WTC11 (cell line): Measurements from ENCODE around the gene MUC3A. TPM values are rescaled to one million over a fixed set of nuclear protein-coding genes. Genes with fewer than 3 reads are reported as not detected.

Experiments
- ATAC-seq: fragments of 200-7000 bp; cut with Tn5 transposase; 2 replicates; pipeline ENCODE4 v1.10.0; 2021; ENCODE audit warnings: mild to moderate bottlenecking, moderate library complexity
- CTCF ChIA-PET: fragments of 300-600 bp; sonication (Branson Sonifier 250); formaldehyde crosslinking; loops from one replicate; lab custom pipeline; 2021; ENCODE audit warnings: antibody characterized with exemption; lab: Charles Lee
- POLR2A ChIA-PET: fragments of 350-600 bp; sonication (Branson Sonifier 250); formaldehyde crosslinking; loops from one replicate; lab custom pipeline; 2021; ENCODE audit warnings: antibody characterized with exemption; lab: Charles Lee
- DNase-seq: peaks from one replicate; pipeline ENCODE4 v3.0.0; 2021; ENCODE audit warnings: low spot score
- H3K27ac Mint-ChIP-seq: 2 replicates; pipeline ENCODE4 v1.8.0; 2021; ENCODE audit warnings: mixed read lengths
- H3K27me3 Mint-ChIP-seq: 2 replicates; pipeline ENCODE4 v1.8.0; 2021; ENCODE audit warnings: low read depth, mild to moderate bottlenecking, moderate library complexity, mixed read lengths
- H3K36me3 Mint-ChIP-seq: 2 replicates; pipeline ENCODE4 v1.8.0; 2021; ENCODE audit warnings: mixed read lengths
- H3K4me1 Mint-ChIP-seq: 2 replicates; pipeline ENCODE4 v1.8.0; 2022; ENCODE audit warnings: mixed read lengths
- H3K4me3 Mint-ChIP-seq: 2 replicates; pipeline ENCODE4 v1.8.0; 2021; ENCODE audit warnings: mild to moderate bottlenecking, moderate library complexity, mixed read lengths
- H3K9me3 Mint-ChIP-seq: 2 replicates; pipeline ENCODE4 v1.8.0; 2021; ENCODE audit warnings: mixed read lengths
- ARID4B ChIP-seq: sonication (generic); formaldehyde crosslinking; IDR thresholded peaks from 2 replicates; pipeline ENCODE4 v1.8.0; 2023; ENCODE audit warnings: missing genetic modification reagents, mild to moderate bottlenecking, borderline replicate concordance
- CBFB ChIP-seq: sonication (generic); formaldehyde crosslinking; IDR thresholded peaks from 2 replicates; pipeline ENCODE4 v1.8.1; 2022; ENCODE audit warnings: mild to moderate bottlenecking, low read depth, missing genetic modification reagents
- CREB1 ChIP-seq: sonication (generic); formaldehyde crosslinking; IDR thresholded peaks from 2 replicates; pipeline ENCODE4 v1.8.0; 2023; ENCODE audit warnings: mild to moderate bottlenecking, missing genetic modification reagents
- CTCF ChIP-seq: fragments of 200-600 bp; IDR thresholded peaks from 2 replicates; pipeline ENCODE4 v1.8.0; 2022; ENCODE audit warnings: antibody characterized with exemption
- ETV6 ChIP-seq: sonication (generic); formaldehyde crosslinking; IDR thresholded peaks from 2 replicates; pipeline ENCODE4 v1.8.1; 2022; ENCODE audit warnings: mild to moderate bottlenecking, missing genetic modification reagents
- FOXP1 ChIP-seq: sonication (generic); formaldehyde crosslinking; IDR thresholded peaks from 2 replicates; pipeline ENCODE4 v1.8.0; 2022; ENCODE audit warnings: missing genetic modification reagents, mild to moderate bottlenecking, moderate library complexity, borderline replicate concordance
- FOXP4 ChIP-seq: sonication (generic); formaldehyde crosslinking; IDR thresholded peaks from 2 replicates; pipeline ENCODE4 v1.8.0; 2022; ENCODE audit warnings: mild to moderate bottlenecking, missing genetic modification reagents
- IRF1 ChIP-seq: sonication (generic); formaldehyde crosslinking; IDR thresholded peaks from 2 replicates; pipeline ENCODE4 v1.8.0; 2023; ENCODE audit warnings: missing genetic modification reagents
- IRF2 ChIP-seq: sonication (generic); formaldehyde crosslinking; IDR thresholded peaks from 2 replicates; pipeline ENCODE4 v1.8.0; 2022; ENCODE audit warnings: low read depth, missing genetic modification reagents, borderline replicate concordance
- JUN ChIP-seq: sonication (generic); formaldehyde crosslinking; IDR thresholded peaks from 2 replicates; pipeline ENCODE4 v1.8.0; 2023; ENCODE audit warnings: mild to moderate bottlenecking, missing genetic modification reagents
- NR2C2 ChIP-seq: sonication (generic); formaldehyde crosslinking; IDR thresholded peaks from 2 replicates; pipeline ENCODE4 v1.8.0; 2022; ENCODE audit warnings: mild to moderate bottlenecking, missing genetic modification reagents
- OVOL2 ChIP-seq: fragments of 250-450 bp; sonication (Bioruptor Pico); IDR thresholded peaks from 2 replicates; pipeline ENCODE4 v1.9.0; 2021; ENCODE audit warnings: mild to moderate bottlenecking, borderline replicate concordance
- SP1 ChIP-seq: sonication (generic); formaldehyde crosslinking; conservative IDR thresholded peaks from 2 replicates; pipeline ENCODE4 v1.8.1; 2022; ENCODE audit warnings: missing genetic modification reagents
- TP53 ChIP-seq: sonication (generic); formaldehyde crosslinking; IDR thresholded peaks from 2 replicates; pipeline ENCODE4 v1.8.1; 2023; ENCODE audit warnings: mild to moderate bottlenecking, missing genetic modification reagents
- USF1 ChIP-seq: sonication (generic); formaldehyde crosslinking; IDR thresholded peaks from 2 replicates; pipeline ENCODE4 v1.8.0; 2022; ENCODE audit warnings: mild to moderate bottlenecking, missing genetic modification reagents
- USF2 ChIP-seq: sonication (generic); formaldehyde crosslinking; IDR thresholded peaks from 2 replicates; pipeline ENCODE4 v1.8.1; 2023; ENCODE audit warnings: mild to moderate bottlenecking, missing genetic modification reagents, moderate library complexity
- ZNF121 ChIP-seq: sonication (generic); formaldehyde crosslinking; IDR thresholded peaks from 2 replicates; pipeline ENCODE4 v1.8.0; 2023; ENCODE audit warnings: missing genetic modification reagents
- ZNF263 ChIP-seq: sonication (generic); formaldehyde crosslinking; IDR thresholded peaks from 2 replicates; pipeline ENCODE4 v1.8.1; 2022; ENCODE audit warnings: low read depth, mild to moderate bottlenecking, moderate library complexity, missing genetic modification reagents
- ZNF317 ChIP-seq: sonication (generic); formaldehyde crosslinking; IDR thresholded peaks from 2 replicates; pipeline ENCODE4 v1.8.1; 2023; ENCODE audit warnings: low read depth, mild to moderate bottlenecking, moderate library complexity, missing genetic modification reagents, borderline replicate concordance
- ZNF671 ChIP-seq: fragments of 250-450 bp; sonication (Bioruptor Pico); IDR thresholded peaks from 2 replicates; pipeline ENCODE4 v1.8.0; 2021; ENCODE audit warnings: mild to moderate bottlenecking
- total RNA-seq: library from RNA; stranded (reverse); gene quantifications from 3 replicates; pipeline ENCODE4 v1.2.3, GENCODE V29; 2021

The MUC3A gene
- total RNA-seq, 1 experiment from 2014 or later, result 50.6 TPM

GRCh38 chr7:100965045-100965722, 15.8 kb downstream of the MUC3A start:
- DNase-seq, result peak; percentile 48
- Mint-ChIP-seq H3K9me3 (no peaks in the 10 kb centered on the region), H3K36me3 (peaks cover 5% of the 10 kb centered on the region; the same call in 1 of the 2 replicates), H3K4me3 (peak overlapping the region; percentile 94), H3K4me1 (peaks cover 39% of the 10 kb centered on the region), H3K27ac (no peak overlapping the region; the same call in 1 of the 2 replicates), H3K27me3 (peaks cover 30% of the 10 kb centered on the region)
- TF ChIP-seq ZNF317 (CRISPR knock-in tag) (no peak), IRF1 (CRISPR knock-in tag) (peak; percentile 30; the same call in 1 of the 2 replicates), ETV6 (CRISPR knock-in tag) (peak; percentile 21; the same call in 1 of the 2 replicates), ZNF121 (CRISPR knock-in tag) (0 out of 2 replicates have a peak, but pooled peaks have one; percentile 12), CREB1 (CRISPR knock-in tag) (no peak), TP53 (CRISPR knock-in tag) (0 out of 2 replicates have a peak, but pooled peaks have one; percentile 20), IRF2 (no peak), USF2 (CRISPR knock-in tag) (no peak; the same call in 1 of the 2 replicates), OVOL2 (CRISPR knock-in tag) (no peak), USF1 (CRISPR knock-in tag) (peak; percentile 59; the same call in 1 of the 2 replicates), ARID4B (CRISPR knock-in tag) (0 out of 2 replicates have a peak, but pooled peaks have one; percentile 10), JUN (CRISPR knock-in tag) (0 out of 2 replicates have a peak, but pooled peaks have one; percentile 34), ZNF671 (CRISPR knock-in tag) (no peak)
- ChIA-PET CTCF (interaction anchor here (0.8 to 2.0 kb wide), 36 partner anchors 7 to 318 kb away, joined by 3 to 27 read pairs (median 6); partner anchors contain the start of genes ACHE, MUC17, MUC3A and POP7), POLR2A (interaction anchor here (1.0 kb wide), 5 partner anchors 14 to 76 kb away, joined by 3 to 12 read pairs (median 4); partner anchors contain the start of genes MUC3A and UFSP1)
- ATAC-seq, result peak; percentile 0

GRCh38 chr7:100965723-100966541, 16.6 kb downstream of the MUC3A start:
- H3K4me3 Mint-ChIP-seq, result peak overlapping the region; percentile 94
- DNase-seq, result peak; percentile 99
- peaks cover 39% of the 10 kb centered on the region for H3K4me1 Mint-ChIP-seq
- ATAC-seq, result peak; percentile 93
- H3K27ac Mint-ChIP-seq, result peak overlapping the region; percentile 94
- ChIA-PET POLR2A (interaction anchor here (0.7 to 1.0 kb wide), 8 partner anchors 15 to 199 kb away, joined by 3 to 12 read pairs (median 4); partner anchors contain the start of genes MUC3A, UFSP1 and VGF), CTCF (interaction anchor here (0.6 to 2.0 kb wide), 53 partner anchors 8 to 1223 kb away, joined by 3 to 27 read pairs (median 5); partner anchors contain the start of genes ACHE, FBXO24, LRCH4 and MUC17)
- no peaks in the 10 kb centered on the region for H3K9me3 Mint-ChIP-seq
- peaks cover 5% of the 10 kb centered on the region; the same call in 1 of the 2 replicates for H3K36me3 Mint-ChIP-seq
- H3K27me3 Mint-ChIP-seq, result peaks cover 30% of the 10 kb centered on the region
- TF ChIP-seq NR2C2 (no peak), CBFB (0 out of 2 replicates have a peak, but pooled peaks have one; percentile 86), ZNF671 (CRISPR knock-in tag) (0 out of 2 replicates have a peak, but pooled peaks have one; percentile 44), OVOL2 (CRISPR knock-in tag) (no peak), FOXP1 (CRISPR knock-in tag) (peak; percentile 92; the same call in 1 of the 2 replicates), CREB1 (CRISPR knock-in tag) (peak; percentile 56; the same call in 1 of the 2 replicates), ETV6 (CRISPR knock-in tag) (peak; percentile 70), FOXP4 (peak; percentile 61; the same call in 1 of the 2 replicates), CTCF (peak; percentile 90), SP1 (CRISPR knock-in tag) (peak; percentile 97), ZNF263 (CRISPR knock-in tag) (0 out of 2 replicates have a peak, but pooled peaks have one; percentile 52)
